CD4-positive, alpha-beta T cell treated with Interleukin-17A for 4 hours (primary cell): ENCODE results near the gene MUC20.
"Not testable (repeated sequence)": the region's sequence is repeated elsewhere in the genome, so short reads cannot be mapped to it uniquely, and the experiment has no call there.

Experiments
- DNase-seq: peaks from one replicate; pipeline ENCODE4 v3.0.0-alpha.2; 2020; ENCODE audit warnings: mixed read lengths

The MUC20 gene

DNA sequence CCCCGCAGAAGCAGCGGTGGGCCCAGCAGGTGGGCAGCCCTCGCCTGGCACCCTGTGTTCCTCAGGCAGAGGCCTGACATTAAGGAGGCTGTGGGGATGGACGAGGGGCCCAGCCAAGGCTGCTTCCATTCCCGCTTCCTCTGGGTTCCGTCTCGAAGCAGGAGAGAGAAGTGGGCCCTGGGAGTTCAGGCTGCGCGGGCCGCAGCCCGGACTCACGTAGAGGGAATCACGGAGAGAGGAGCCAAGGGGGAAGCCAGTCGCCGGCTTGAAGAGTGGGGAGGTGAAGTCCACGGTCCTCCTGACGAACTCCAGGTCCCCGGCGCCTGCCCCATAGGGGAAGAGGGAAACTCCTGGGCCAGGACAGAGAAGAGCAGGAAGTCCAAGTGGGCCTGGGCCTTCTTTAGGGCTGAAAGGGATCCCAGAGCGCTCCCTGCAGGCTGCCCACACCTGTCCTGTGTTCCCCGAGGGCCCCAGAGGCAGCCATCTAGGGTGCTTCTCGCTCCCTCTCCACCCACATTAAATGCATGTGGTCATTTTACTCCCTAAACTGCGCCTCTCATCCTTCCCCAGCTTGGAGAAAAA, 53.3 kb downstream of the MUC20 start:
- DNase-seq = no peak

DNA sequence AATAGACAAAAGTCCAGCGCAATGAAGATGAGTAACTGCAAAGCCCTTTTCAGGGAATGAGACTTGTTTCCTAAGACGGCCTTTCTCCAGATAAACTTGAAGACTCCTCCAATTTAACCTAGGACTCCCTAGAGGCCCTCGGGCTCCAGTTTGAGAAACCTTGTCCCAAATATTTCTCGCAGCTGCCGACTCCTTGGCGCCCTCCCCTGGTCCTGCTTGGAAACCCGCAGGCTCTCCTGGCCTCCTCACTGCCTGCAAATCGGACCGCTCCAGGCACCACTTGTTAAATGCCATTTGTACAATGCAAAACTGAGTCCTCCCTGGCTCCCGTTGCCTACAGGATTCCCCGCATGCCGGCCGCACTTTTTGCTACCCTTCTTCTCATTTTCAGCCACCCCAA, 54.1 kb downstream of the MUC20 start:
- DNase-seq = no peak

DNA sequence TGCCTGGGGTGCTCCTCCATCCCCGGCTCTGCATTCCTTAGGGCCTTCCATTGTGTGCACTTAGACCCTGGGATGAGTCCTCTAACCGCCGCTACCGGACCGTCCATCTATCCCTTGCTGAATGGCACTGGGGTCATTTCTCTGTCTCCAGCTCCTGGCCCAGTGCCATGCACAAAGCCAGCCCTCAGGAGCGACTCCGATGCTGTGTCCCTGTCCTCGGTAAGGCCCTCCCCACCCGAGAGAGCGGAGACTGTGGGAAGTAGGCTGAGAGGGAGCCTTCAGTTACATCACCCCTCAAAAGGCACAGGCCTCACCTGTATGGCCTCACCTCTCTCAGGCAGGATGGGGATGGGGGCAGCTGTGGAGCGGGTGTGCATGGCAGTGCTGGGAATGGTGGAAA, 57.2 kb downstream of the MUC20 start:
- DNase-seq = no peak

DNA sequence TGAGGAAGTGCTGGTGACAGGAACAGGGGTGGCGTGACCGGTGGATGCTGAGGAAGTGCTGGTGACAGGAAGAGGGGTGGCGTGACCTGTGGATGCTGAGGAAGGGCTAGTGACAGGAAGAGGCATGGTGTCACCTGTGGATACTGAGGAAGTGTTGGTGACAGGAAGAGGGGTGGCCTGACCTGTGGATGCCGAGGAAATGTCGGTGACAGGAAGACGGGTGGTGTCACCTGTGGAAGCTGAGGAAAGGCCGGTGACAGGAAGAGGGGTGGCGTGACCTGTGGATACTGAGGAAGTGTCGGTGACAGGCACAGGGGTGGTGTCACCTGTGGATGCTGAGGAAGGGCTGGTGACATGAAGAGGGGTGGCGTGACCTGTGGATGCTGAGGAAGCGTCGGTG, 60.5 kb downstream of the MUC20 start:
- not testable (repeated sequence) for DNase-seq
